GM12878 (cell line): Measurements from ENCODE around the gene SNX8.
A peak's percentile ranks its signal among the peaks of the same experiment; 100 is the strongest.

Experiments used
- CBX3 ChIP-seq: fragments of 200-600 bp; sonication (generic); IDR thresholded peaks from 2 replicates; pipeline ENCODE4 v1.6.1; 2016; ENCODE audit warnings: low read depth, borderline replicate concordance
- CTCF ChIP-seq, 3 experiments: IDR thresholded peaks in 2 of 3; conservative IDR thresholded peaks in 1 of 3; 2 replicates each; pipeline ENCODE4 v1.5.1; 2011; ENCODE audit warnings: low read depth in 3 of 3, low read length in 3 of 3, mild to moderate bottlenecking in 3 of 3, control low read depth in 2 of 3, moderate library complexity in 2 of 3, inconsistent platforms in 1 of 3, mixed read lengths in 1 of 3; ENCODE audit not compliant: control insufficient read depth in 2 of 3, insufficient read depth in 1 of 3; ENCODE audit errors: extremely low read depth in 1 of 3
- NFYB ChIP-seq: IDR thresholded peaks from 2 replicates; pipeline ENCODE4 v1.6.1; 2011; ENCODE audit warnings: low read depth, mild to moderate bottlenecking, low read length, improper control_type of control experiment, moderate library complexity; ENCODE audit not compliant: insufficient read depth
- TF ChIP-seq, protein P1 (sequence below): fragments of 450-650 bp; IDR thresholded peaks from 2 replicates; pipeline ENCODE4 v1.6.1; 2017; ENCODE audit warnings: low read depth, mild to moderate bottlenecking, moderate library complexity

DNA sequence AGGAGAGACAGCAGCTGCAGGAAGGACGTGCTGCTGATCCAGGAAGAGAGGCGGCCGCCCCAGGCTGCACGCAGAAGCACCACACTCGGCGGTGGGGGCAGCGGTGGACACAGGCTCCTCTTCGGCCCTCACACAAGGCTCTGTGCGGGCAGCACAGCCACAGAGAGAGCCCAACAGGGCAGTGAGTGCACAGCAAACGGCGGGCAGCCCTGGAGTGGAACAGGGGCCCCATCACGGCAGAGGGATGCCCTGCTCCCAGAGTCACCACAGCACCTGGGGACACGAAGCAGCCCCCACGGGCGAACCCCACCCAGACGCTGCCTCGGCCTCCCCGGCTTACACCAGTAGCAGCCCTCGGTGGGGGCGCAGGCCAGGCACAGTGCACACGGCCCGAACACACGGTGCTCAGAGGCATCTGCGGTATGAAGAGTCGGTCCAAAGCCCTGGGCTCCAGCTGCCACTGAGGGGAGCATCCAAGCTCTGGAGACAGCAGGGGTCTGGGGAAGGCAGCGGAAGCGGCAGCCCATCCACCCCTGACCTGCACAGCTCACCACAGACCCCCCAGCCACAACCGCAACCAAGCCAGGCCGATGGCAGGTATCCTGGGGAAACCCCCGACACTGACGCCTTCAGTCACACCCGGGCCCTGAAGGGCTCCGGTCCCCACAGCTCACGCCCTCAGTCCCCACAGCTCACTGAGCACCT lies 55.4 kb downstream of the SNX8 start:
- no peak for TF ChIP-seq NFYB
- no peak for TF ChIP-seq CTCF (IDR thresholded peaks at IDR 0.05 in 2 of 3, conservative IDR thresholded peaks at IDR 0.05 in 1 of 3; ENCODE audit: control insufficient read depth in 2 of 3, extremely low read depth in 1 of 3, insufficient read depth in 1 of 3, low read depth in 3 of 3, low read length in 3 of 3)
- TF ChIP-seq CBX3 = no peak
- TF ChIP-seq, protein P1, sequence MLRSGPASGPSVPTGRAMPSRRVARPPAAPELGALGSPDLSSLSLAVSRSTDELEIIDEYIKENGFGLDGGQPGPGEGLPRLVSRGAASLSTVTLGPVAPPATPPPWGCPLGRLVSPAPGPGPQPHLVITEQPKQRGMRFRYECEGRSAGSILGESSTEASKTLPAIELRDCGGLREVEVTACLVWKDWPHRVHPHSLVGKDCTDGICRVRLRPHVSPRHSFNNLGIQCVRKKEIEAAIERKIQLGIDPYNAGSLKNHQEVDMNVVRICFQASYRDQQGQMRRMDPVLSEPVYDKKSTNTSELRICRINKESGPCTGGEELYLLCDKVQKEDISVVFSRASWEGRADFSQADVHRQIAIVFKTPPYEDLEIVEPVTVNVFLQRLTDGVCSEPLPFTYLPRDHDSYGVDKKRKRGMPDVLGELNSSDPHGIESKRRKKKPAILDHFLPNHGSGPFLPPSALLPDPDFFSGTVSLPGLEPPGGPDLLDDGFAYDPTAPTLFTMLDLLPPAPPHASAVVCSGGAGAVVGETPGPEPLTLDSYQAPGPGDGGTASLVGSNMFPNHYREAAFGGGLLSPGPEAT = peak; percentile 75; the same call in 1 of the 2 replicates
